GM19455 (cell line): ENCODE results near the gene L3MBTL2.
"Not testable (repeated sequence)": the region's sequence is repeated elsewhere in the genome, so short reads cannot be mapped to it uniquely, and the experiment has no call there.

Experiments
- ATAC-seq: cut with Tn5 transposase; IDR thresholded peaks from one replicate; pipeline ENCODE4 v1.9.1; 2021; ENCODE audit not compliant: unreplicated experiment

The L3MBTL2 gene

DNA sequence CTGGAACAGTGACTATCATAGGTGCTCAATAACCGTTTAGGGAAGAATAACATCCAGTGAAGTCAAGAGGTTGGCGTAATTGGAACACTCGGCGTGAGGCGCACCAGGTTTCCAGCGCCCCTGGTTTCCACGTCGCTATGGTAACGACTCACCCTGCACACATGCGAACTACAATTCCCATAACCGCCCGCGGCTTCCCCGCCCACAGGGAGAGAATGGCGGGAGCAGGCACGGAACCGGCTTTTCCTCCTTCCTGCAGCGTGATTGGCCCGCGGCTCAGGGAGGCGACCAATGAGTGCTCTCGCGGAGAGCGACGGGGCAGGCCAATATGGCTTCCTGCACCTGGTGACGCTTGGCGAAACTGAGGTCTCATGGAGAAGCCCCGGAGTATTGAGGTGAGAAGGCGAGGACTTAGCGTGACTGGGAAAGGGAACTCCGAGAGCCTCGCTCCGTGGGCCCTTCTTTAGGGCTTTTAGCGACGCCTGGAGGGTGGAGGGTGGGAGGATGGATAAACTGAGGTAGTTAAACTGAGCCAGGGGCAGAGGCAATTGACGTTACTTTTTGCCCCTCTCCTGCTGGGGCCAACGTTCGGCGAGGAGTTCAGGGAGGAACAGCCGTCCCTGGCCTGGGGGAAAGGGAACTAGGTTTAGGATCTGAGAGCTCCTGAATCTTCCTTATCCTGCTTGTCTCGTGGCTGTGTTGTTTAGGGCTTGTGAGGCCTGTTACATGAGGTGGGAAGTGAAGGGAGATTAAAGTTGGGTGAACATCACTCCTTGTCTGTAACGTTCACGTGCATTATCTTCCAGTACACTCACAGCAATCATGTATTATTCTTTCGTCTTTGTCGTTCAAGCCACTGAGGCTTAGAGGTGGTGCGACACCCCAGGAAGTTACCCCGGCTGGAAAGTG, at the start of gene L3MBTL2:
L3MBTL2 (plus strand) TSS at position 321 of the 909 bp plus-strand sequence; CDS start at position 372, 51 bp downstream.
- ATAC-seq, result peak; percentile 97

DNA sequence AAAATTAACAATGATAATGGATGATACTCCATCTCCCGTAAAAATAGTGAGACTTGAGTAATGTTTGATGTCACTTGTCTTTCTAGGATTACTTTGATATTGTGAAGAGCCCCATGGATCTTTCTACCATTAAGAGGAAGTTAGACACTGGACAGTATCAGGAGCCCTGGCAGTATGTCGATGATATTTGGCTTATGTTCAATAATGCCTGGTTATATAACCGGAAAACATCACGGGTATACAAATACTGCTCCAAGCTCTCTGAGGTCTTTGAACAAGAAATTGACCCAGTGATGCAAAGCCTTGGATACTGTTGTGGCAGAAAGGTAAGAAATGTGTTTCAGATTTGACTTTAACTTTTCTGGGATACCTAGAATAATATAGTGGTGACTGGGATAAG, 48.0 kb upstream of the L3MBTL2 start:
- no peak for ATAC-seq

DNA sequence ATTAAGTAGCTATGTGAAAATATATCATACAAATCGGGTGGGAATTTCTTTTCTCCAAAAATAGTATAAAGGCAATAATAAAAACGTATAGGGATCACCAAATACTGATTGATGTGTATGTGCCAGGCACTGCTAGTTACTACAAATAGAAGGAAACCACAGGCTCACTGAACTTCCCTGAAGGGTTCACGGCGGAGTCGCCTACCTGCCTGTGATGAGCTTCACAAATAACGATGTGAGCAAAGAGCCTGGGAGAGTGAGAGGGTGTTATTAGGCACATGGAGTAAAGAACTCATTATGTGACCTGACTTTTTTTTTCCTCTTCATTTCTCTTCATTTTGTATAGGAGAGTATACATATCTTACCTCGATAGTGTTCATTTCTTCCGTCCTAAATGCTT, 36.0 kb upstream of the L3MBTL2 start:
- no peak for ATAC-seq

DNA sequence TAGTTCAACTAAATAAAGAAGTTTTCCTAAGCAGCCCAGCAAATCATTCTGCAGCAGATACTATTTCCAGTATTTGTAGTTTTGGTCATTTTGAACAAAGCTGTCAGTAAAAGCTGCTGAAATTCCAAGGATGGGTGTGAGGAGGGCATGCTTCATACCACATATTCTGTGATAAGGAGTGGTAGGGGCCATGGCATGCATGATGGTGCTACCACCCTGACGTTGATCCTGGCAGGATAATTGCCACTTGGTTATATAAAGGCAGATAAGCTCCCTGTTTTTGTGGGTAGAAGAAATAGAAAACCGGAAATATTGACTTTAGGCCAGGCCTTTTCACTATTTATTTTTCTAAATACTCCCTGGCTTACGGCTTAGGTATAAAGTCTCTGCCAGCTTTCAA, 33.1 kb upstream of the L3MBTL2 start:
- ATAC-seq, result no peak

DNA sequence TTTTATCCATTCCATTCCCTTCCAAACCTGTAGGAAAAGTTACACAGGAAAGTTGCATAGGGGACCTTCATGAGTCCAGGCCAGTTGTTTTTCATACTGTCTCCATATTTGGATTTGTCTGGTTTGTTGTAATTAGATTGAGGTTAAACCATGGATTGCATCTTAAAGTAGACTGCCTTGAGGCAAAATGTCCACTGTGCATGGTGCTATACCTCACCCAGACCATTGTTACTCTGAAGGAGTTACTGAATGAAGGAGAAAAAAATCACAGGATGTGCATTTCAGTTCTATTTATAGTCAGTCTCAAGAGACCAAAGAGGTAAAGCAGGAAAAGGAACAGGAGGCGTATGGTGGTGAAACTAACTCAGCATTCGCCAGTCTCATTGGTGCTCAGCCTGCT, 29.6 kb upstream of the L3MBTL2 start:
- no peak for ATAC-seq

DNA sequence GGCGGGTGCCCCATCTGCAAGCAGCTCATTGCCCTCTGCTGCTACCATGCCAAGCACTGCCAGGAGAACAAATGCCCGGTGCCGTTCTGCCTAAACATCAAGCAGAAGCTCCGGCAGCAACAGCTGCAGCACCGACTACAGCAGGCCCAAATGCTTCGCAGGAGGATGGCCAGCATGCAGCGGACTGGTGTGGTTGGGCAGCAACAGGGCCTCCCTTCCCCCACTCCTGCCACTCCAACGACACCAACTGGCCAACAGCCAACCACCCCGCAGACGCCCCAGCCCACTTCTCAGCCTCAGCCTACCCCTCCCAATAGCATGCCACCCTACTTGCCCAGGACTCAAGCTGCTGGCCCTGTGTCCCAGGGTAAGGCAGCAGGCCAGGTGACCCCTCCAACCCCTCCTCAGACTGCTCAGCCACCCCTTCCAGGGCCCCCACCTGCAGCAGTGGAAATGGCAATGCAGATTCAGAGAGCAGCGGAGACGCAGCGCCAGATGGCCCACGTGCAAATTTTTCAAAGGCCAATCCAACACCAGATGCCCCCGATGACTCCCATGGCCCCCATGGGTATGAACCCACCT, 28.0 kb upstream of the L3MBTL2 start:
- no peak for ATAC-seq

DNA sequence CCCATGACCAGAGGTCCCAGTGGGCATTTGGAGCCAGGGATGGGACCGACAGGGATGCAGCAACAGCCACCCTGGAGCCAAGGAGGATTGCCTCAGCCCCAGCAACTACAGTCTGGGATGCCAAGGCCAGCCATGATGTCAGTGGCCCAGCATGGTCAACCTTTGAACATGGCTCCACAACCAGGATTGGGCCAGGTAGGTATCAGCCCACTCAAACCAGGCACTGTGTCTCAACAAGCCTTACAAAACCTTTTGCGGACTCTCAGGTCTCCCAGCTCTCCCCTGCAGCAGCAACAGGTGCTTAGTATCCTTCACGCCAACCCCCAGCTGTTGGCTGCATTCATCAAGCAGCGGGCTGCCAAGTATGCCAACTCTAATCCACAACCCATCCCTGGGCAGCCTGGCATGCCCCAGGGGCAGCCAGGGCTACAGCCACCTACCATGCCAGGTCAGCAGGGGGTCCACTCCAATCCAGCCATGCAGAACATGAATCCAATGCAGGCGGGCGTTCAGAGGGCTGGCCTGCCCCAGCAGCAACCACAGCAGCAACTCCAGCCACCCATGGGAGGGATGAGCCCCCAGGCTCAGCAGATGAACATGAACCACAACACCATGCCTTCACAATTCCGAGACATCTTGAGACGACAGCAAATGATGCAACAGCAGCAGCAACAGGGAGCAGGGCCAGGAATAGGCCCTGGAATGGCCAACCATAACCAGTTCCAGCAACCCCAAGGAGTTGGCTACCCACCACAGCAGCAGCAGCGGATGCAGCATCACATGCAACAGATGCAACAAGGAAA, 27.3 kb upstream of the L3MBTL2 start:
- no peak for ATAC-seq

DNA sequence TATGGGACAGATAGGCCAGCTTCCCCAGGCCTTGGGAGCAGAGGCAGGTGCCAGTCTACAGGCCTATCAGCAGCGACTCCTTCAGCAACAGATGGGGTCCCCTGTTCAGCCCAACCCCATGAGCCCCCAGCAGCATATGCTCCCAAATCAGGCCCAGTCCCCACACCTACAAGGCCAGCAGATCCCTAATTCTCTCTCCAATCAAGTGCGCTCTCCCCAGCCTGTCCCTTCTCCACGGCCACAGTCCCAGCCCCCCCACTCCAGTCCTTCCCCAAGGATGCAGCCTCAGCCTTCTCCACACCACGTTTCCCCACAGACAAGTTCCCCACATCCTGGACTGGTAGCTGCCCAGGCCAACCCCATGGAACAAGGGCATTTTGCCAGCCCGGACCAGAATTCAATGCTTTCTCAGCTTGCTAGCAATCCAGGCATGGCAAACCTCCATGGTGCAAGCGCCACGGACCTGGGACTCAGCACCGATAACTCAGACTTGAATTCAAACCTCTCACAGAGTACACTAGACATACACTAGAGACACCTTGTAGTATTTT, 26.6 kb upstream of the L3MBTL2 start:
- ATAC-seq, result no peak

DNA sequence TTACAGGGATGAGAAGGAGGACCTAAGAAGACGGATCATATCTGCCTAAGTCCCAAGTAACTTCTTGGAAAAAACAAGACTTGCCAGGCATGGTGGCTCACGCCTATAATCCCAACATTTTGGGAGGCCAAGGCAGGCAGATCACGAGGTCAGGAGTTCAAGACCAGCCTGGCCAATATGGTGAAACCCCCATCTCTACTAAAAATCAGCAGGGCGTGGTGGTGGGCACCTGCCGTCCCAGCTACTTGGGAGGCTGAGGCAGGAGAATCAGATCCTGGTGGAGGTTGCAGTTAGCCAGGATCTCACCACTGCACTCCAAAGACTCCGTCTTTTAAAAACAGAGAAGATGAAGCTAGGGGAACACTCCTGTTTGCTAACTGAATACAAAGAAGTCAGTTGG, 24.8 kb upstream of the L3MBTL2 start:
- ATAC-seq, result not testable (repeated sequence)

DNA sequence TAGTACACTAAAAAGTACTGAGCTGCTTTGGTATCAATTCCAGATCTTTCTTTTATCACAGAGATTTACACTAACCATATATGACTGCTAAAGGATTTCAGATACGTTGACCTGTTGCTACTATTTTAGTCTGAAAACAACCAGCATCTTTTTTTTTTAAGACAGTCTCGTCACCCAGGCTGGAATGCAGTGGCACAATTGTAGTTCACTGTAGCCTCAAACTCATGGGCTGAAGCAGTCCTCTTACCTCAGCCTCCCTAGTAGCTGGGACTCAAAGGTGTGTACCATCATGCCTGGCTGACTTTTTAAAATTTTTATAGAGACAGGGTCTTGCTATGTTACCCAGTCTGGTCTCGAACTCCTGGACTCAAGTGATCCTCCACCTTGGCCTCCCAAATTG, 24.2 kb upstream of the L3MBTL2 start:
- no peak for ATAC-seq

DNA sequence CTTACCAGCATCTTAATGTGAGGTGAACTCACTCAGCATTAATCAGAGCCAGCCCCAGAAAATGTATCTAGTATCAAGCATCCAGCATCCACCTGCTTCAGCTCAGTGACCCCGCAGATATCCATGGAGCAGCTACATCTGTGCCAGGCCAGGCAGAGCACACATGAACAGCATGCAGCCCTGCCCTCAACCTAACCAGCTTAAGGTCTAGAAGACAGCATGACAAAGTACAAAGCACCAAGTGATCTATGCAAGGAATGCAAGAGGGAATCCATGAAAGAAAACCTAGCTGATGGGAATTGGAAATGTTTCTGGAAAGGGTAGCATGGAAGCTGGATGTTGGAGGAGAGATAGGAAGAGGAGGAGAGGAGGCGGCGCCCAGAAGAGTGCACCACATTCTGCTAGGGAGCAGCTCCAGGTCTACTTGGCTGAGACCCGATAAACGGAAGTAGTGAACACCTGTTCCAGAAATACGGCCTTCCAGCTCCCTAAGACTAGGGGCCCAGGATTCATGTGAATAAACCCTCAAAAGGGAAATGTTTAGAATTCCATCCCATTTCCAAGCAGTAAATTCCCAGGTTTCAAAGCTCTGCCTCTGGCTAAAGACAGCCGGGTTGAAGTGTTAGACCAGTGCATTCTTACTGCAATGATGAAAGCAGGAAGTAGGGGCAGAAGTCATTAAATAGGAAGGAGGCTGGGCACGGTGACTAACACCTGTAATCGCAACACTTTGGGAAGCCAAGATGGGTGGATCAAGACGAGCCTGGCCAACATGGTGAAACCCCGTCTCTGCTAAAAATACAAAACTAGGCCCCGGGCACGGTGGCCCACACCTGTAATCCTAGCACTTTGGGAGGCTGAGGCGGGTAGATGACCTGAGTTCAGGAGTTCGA, 23.5 kb upstream of the L3MBTL2 start:
- no peak for ATAC-seq

DNA sequence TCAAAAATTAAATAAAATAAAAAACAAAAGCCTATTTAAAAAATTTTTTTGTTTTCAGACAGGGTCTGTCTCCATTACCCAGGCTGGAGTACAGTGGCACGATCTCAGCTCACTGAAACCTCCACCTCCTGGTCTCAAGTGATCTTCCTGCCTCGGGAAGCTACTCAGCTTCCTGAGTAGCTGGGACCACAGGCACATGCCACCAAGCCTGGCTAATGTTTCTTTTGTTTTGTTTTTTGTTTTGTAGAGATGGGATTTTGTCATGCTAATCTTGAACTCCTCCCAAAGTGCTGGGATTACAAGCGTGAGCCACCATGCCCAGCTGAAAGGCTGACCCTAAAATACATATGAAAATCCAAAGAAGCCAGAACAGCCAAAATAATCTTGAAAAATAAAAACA, 20.4 kb upstream of the L3MBTL2 start:
- ATAC-seq, result no peak

DNA sequence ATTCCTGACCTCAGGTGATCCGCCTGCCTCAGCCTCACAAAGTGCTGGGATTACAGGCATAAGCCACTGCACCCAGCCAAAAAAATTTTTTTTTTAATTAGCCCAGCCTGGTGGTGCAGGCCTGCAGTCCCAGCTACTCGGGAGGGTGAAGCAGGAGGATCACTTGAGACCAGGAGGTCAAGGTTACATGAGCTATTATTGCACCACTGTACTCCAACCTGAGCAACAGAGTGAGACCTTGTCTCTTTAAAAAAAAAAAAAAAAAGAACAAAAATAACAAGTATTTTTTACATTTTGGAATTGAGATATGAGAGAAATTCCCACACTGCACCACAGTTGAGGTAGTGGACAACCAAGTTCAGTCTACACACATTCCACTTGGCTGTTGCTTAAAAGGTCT, 13.6 kb upstream of the L3MBTL2 start:
- ATAC-seq, result no peak

DNA sequence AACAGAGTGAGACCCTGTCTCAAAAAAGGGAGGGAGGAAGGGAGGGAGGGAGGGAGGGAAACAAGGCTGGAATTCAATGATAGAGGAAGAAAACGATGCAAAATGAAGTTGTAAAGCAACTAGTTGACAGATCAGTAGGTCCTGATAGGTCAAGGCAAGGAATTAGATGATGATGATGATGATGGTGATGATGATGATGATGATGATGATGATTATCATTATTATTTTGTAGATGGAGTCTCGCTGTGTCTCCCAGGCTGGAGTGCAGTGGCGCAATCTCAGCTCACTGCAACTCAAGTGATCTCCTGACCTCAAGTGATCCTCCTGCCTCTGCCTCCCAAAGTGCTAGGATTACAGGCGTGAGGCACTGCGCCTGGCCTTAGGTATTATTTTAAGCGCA, 11.3 kb upstream of the L3MBTL2 start:
- ATAC-seq, result no peak

DNA sequence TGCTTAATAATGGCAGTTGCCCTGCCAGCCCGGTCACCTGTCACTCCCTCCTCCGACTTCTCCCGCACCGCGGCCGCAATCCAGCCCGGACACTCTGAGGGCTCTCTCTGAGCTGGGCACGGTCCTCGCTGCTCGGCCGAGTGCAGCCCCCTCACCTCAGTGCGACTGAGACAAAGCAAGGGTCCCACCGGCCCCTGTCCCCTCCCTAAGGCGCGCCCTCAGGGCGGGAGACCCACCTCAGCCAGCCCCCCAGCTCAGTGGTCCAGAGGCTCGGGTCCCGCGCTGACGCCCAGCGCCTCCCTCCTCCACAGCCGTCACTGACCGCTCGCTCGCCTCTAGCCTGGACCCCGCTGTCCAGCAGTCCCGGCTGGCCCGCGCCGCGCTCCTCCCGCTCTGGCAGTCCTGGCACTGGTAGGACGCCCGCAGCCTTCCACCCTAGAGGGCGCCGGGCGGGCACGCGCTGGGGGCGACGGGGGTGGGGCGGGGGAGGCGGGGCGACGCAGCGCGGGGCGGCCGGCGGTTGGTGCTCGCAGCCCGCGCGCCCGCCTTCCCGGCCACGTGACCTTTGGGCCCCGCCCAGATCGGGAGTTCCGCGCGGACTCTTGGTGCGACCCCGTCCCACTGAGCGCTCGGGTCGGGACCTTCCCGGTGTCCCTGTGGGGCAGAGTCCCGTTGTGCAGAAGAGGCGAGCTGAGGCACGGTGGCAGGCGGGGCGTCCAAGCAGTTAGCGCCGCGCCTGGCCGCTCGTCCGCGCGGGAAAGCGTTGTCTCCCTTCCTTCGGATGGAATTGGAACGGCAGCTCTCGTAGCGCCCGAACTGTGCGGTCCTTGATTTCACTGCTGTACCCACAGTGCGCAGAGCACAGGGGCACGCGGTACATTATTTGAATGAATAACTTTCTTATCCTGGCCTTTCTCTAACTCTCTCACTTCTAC, 7.8 kb upstream of the L3MBTL2 start:
- ATAC-seq, result peak; percentile 82

DNA sequence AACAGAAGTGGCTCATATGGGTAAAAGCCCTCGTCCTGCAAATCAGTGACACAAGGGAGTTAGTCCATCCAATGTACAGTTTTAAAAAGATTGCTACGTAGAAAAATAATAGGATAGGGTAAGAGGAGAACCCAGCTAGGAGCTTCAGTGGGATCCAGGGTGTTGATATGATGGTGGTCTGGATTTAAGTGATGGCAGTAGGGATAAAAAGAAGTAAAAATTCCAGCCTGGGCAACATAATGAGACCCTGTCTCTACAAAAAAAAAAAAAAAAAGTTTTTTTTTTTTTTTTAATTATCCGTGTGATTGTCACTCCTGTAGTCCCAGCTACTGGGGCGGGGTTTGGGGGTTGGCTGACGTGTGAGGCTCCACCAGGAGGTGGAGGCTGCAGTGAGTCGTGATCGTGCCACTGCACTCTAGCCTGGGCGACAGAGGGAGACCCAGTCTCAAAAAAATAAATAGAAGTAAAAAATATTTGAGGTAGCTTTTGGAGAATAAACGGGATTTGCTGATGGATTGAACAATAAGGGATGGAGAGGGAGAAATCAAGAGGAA, 7.0 kb upstream of the L3MBTL2 start:
- no peak for ATAC-seq

DNA sequence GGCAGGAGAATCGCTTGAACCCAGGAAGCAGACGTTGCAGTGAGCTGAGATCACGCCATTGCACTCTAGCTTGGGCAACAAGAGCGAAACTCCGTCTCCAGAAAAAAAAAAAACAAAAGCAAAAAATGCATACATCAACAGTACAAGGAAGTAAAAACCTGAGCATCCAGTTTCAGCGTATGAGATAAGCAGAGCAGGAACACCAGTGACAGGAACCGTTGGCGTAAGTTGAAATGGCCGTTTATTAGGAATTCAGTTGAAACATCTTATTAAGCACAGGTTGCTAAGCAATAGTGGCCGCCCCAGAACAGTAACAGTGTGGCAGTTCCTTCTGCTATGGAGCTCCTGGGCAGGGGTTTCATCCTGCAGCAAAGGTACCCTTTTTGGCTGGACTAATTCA, 4.0 kb upstream of the L3MBTL2 start:
- no peak for ATAC-seq

DNA sequence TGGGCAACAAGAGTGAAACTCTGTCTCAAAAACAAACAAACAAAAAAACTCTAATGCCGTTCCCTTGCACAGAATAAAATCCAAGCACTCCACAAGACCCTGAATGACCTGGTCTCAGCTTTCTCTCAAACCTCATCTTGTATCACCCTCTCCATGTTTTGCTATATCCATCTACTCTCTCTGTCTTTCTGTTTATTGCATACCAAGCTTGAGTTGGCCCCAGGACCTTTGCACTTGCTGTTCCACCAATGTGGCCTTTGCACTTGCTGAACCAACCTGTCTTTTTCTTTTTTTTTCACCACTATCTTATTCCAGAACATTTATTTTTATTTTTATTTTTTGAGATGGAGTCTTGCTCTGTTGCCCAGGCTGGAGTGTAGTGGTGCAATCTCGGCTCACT, 2.0 kb upstream of the L3MBTL2 start:
- no peak for ATAC-seq

DNA sequence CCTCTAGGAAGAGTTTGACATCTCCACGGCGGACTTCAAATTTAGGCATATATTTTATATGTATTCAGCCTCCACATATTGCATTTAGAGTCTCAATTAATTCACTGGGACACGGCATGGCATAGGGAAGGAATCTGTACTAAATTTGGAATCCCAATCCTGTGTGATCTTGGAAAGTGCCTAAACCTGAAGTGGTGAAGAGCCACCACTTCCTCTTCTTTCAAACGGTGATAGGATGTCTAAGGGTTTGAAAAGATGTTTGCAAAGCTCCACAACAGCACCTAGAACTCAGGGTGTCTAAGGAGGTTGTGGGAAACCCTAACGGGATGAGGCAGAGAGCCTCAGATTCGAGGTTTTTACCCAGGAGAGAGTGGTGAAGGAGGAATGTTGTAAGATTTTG, 1.0 kb upstream of the L3MBTL2 start:
- no peak for ATAC-seq
